Stimulated activated CD4-positive, alpha-beta T cell treated with anti-CD3 and anti-CD28 coated beads, Interleukin-4, amount 100 ng/mL, for 48 hours (primary cell): ENCODE data around the gene GAS7.

Source experiments
- DNase-seq, 2 donors: peaks; one replicate each; pipeline ENCODE4 v3.0.0-alpha.2; 2020; ENCODE audit warnings: low read depth in 2 of 2

GAS7 gene

DNA sequence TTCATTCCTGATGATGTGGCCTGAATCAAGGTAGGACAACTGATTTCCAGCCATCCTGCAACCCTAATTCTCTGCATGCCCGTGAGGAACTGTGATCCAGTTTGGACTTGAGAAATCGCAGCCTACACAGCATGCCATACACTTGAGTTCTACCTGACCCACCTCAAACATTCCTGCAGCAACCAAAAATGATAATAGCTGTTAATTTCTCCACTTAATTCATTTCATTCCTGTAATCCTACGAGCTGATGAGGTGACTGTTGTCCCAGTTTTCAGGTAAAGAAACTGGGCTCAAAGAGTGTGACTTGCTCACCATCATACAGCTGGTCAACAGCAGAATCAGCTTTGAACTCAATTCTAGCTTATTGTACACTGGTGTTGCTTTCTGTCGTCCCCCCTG lies 2.2 kb upstream of the GAS7 start:
- DNase-seq, result no peak

DNA sequence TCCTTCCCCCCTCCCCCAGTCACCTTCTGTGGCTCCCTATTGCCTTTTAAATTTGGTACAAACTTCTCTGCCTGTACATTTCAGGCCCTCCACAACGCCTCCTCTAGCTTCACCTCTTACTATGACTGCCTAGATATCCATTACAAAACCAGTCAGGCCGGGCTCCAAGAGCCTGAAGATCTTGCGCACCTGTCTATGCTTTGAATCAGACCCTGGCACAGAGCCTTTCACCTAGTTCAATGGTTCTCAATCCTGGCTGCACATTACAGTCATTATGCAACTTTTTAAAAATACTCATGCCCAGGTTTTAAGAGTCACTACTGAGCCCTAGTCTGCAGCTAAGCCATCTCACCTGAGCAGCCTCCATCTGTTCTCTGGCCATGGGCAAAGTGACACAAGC lies 1.6 kb upstream of the GAS7 start:
- no peak for DNase-seq

DNA sequence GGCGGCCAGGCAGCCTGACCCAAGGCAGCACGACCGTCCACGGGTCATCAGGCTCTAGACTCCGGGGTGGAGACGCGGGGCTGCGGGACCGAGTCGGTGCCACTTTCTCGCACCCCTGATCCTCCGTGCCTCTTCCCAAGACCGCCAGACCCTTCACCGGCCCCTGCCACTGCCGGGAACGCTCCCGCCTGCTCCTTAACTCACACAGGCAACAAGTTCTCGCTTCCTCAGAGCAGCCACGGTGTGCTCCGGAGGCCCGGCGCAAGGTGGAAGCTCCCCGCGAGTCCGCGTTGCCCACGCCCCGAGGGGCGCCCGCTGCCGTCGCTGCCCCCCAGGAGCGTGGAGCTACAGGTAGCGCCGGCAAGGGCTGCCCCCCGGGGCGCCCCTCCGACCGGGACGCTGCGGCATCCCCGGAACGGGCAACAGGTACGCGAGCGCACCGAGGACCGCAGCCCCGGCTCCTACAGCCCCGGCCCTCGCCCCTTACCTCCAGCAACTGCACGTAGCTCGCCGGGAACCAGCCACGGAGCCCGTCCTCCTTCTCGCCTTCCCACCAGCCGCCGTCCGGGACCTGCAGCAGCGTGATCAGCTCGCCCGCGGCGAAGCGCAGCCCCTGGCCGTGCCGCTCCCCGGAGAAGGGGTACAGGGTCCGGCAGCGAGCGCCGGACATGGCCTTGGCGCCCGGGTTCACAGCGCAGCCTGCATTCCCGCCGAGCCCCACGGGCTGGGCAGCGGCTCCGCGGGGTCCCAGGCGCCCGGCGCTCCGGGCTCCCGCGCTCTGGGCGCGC lies 491 bp downstream of the GAS7 start:
- DNase-seq, result no peak

DNA sequence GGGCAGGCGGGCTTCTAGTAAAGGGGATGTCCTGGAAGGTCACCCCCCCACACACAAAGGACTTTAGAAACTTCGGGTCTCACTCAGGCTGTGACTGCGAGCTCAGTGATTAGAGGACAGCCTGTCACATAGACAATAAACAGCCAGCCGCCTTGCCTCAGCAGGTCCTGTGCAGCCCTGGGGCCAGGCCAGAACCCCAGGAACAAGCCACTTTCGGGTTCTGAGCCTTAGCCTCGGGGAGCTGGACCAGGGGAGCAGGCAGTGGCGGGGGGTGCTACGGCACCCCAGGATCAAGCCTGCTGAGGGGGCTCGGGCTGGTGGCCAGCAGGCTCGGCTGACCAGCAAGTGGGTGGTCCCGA lies 1.1 kb downstream of the GAS7 start:
- DNase-seq, result no peak

DNA sequence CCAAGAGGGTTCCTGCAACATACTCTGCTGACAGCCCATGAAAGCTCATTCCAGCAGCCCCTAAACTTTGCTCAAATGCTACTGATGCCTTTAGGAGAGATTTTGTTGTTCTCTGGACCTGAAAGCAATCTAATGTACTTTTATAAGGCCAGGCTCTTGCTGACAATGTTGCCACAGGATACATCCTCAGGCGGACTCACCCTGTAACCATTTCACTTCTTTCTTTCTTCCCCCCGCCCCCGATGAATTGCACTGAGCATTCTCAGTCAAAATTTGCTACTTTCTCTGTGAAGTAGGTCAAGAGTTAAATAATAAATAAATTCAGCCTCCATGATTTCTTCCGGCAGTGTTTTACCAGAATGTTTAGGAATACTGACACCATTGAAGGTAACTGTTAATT lies 1.5 kb downstream of the GAS7 start:
- no peak for DNase-seq

GRCh38 chr17:10196384-10196895 lies 2.0 kb downstream of the GAS7 start:
- no peak for DNase-seq

- no peak for DNase-seq
These were observed 3.2 kb downstream of the GAS7 start for GRCh38 chr17:10195090-10195805.

GRCh38 chr17:10193632-10194031 lies 4.8 kb downstream of the GAS7 start:
- DNase-seq, result no peak

DNA sequence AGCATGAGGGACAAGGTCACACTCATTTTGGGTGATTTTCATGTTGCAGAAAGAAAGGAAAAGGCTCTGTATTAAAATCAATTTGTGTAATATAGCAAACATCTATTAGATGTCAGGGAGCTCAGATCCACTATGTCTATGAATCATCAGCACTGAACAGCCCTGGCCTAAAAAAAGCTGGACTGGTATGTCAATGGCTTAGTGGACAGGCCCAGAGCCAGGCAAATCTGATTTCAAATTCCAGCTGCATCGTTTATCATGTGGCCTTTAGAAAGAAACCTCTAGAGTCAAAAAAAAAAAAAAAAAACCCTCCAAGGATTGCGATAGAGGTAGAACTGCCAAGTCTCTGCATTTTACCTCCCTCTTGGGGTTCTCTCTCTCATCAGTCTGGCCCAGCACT lies 5.4 kb downstream of the GAS7 start:
- DNase-seq, result no peak

DNA sequence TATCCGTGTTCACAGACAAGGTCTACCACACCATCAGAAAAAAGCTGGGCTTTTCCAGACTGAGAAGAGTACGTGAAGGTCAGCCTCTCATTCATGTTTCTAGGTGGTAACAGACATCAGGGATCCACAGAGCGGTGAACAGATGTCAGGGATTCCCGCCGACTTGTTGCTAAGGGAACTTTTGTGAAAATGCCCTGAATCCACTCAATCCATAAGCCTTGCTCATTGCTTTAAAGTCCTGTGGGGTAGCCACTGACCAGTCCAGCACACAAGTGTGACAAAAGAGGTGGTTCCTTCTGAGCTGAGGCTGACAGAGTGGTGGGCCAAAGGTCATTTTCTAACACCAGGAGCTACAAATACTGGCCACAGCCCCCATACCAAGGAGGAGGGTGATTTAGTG lies 5.9 kb downstream of the GAS7 start:
- DNase-seq, result no peak

GRCh38 chr17:10187456-10187855 lies 10.9 kb downstream of the GAS7 start:
- DNase-seq, result no peak

DNA sequence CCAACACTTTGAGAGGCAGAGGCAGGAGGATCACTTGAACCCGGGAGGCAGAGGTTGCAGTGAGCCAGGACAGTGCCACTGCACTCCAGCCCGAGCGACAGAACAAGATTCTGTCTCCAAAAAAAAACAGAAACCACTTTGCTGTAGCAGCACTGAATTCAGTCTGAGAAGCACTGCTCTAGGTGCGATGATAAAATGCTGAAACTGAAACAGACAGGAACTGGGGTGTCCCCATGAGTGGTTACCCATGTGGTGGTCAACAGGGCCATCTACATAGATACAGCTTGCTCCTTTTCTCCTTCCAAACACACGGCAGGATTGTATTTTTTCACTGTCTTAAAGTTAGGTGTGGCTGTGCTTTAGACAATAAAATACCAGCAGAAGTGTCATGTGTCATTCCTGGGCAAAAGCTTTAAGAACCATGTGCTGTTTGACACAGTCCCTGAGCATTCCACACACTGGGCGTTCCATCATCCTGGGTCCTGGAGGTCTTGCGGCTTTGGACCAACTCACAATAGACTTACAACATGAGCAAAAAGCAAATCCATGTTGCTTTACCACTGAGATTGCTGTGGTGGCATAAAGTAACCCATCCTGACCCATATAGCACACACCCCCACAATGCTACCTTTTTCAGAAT lies 11.5 kb downstream of the GAS7 start:
- no peak for DNase-seq

DNA sequence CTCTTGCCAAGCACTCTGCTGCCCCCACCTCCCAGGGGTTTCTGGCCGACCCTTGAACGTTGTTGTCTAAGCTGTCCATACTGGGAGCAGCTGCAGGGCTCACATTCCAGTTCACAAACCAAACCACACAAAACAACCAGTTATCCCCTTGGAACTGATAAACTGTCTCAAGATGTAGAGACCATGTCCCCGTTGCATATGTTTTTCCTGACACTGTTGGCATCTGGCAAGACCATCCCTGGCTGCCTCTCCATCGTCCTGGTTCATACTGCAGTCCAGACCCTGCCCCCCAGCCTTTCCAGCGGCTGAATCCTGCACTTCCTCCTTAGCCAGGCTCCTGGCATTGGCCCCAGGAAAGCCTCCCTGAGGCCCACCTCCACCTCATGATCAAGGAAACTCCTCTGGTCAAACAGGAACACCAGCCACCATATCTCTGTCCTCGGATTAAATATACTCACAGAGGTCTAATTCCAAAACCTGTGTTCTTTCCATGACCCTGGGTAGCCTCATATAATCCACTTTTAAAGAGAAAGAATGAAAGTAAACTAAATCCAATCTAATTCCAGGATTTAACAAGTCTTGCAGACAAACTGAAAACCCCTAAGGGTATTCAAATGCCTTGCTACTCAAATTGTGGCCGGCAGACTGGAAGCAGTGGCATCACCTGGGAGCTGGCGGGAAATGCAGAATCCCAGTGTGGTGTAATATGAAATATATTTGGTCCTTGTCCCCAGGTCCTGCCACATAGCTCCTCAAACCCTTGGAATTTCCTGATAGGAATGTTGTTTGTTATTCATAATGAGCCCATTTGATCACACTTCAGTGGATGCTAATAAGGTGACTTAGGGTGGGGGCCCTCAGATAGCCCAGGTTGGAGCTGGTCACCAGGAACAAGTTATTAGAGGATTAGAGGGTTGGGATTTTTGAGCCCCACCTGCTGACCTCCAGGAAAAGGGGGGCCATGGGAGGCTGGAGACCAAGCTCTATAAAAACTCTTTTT lies 14.2 kb downstream of the GAS7 start:
- no peak for DNase-seq

DNA sequence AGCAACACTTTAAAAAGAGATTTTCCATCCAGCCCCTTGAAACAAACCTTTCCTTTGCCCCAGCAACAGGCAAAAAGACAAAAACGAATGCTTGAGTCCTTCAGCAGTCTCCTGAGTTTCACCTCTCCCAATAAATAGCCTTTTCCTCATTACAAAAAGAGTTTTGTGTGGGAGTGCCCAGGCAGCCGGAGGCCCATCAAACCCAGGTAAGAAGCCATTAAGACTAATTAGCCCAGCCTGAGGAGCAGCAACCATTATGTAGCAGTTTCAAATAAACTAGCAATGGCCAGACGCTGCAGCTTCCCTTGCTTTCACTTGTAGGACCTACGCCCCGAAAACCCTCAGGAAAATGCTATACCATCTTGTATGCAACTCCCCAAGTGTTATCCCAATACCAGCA lies 15.6 kb downstream of the GAS7 start:
- no peak for DNase-seq

- no peak for DNase-seq
These were observed 19.9 kb downstream of the GAS7 start for GRCh38 chr17:10178506-10178991.

DNA sequence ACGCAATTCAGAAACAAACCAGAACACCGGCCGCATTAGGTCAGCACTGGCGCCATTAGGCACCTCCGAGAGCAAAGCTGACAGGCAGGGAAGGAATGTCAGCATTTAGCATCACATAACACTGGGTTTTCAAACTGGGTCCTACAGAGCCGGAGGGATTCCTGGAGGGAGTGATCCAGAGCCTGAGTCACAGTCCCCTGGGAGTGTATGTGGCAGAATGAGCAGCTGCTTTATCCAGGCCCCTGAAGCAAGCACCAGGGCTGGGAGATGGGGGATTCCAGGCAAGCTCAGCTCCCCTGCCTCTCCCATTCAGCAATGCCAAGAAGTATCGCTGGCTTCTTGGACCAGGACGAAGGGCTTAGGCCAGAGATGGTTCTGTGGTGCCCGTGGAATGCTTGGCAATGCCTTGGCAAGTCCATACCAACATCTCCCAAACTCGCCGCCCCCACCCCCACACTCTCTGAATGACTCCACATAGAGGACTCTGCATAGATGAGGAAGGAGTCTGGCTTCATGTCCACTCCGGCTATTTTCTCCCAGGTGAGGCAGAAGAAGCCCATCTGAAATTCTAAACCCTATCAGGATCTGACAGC lies 20.4 kb downstream of the GAS7 start:
- no peak for DNase-seq

DNA sequence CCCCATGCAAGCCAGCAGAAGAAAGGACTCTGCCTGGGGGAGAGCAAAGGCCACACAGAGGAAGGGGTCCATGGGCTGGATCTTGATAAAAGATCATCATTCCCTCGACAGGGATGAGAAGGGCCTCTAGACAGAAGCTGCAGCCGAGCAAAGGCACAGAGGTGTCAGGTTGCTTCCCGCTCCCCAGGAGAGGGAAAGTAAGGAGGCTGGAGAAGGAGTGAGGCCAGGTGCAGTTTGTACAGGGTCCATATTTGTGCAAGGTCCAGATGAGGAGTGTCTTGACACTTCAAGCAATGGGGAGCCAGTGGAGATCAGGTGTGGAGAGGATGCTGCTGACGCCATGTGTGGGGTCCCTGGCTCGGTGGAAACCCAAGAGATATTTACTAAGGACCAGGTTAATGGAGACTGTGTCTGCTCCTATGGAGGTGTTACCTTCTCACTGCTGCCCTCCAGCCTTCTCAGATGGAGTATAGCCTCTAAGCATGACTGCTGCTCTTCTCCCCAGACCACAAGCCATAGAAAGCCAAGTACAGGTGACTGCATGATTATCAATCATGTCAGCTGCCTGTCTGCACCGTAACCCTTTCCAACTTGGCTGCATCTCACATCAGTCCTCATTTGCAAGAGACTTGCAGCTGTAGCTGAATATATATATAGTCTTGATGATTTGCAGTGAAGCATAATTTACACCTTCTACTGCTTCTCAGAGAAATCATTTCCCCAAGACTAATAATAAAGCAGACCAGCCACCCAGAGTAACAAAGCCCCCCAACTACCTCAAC lies 21.1 kb downstream of the GAS7 start:
- DNase-seq, result no peak

- no peak for DNase-seq
These were observed 24.5 kb downstream of the GAS7 start for GRCh38 chr17:10173913-10174312.

DNA sequence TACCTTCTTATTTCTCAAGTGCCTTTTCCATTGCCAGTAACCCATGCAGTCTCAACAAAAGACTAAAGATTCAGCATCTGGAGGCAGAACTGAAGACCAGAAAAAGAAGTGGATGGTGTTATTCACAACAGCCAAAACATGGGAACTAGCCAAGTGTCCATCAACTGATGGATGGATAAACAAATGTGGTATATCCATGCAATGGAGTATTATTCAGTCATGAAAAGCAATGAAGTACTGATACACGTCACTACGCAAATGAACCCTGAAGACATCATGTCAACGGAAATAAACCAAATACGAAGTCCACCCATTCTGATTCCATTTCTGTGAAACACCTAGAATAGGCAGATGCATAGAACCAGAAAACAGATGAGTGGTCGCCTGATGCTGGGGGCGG lies 25.6 kb downstream of the GAS7 start:
- DNase-seq, result no peak

- DNase-seq, result no peak
These were observed 26.1 kb downstream of the GAS7 start for GRCh38 chr17:10172241-10172741.
